ENCODE measurements around the gene PHF12.

The PHF12 gene

DNA sequence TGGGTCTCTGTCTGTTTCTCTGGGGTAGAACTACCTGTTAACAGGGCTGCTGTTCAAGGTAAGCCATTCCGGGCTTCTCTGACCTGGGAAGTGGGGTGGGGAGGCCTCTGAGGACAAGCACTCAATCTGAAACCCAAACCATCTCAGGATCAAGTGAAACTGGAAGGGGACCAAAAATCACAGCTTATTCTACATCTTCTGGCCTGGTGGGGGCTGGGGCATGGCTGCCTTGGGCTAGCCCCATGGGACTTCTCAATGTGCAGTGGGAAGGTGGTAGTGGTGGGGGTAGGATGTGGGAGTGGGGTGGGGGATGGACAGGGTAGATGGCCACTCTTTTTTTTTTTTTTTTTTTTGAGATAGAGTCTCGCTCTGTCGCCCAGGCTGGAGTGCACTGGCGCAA, 59.3 kb downstream of the PHF12 start:
- H3K4me3 ChIP-seq (ENCODE audit: low read depth, low read length): no peak overlapping the region
- TF ChIP-seq, protein P1, sequence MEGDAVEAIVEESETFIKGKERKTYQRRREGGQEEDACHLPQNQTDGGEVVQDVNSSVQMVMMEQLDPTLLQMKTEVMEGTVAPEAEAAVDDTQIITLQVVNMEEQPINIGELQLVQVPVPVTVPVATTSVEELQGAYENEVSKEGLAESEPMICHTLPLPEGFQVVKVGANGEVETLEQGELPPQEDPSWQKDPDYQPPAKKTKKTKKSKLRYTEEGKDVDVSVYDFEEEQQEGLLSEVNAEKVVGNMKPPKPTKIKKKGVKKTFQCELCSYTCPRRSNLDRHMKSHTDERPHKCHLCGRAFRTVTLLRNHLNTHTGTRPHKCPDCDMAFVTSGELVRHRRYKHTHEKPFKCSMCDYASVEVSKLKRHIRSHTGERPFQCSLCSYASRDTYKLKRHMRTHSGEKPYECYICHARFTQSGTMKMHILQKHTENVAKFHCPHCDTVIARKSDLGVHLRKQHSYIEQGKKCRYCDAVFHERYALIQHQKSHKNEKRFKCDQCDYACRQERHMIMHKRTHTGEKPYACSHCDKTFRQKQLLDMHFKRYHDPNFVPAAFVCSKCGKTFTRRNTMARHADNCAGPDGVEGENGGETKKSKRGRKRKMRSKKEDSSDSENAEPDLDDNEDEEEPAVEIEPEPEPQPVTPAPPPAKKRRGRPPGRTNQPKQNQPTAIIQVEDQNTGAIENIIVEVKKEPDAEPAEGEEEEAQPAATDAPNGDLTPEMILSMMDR (IDR thresholded peaks at IDR 0.05; ENCODE audit: insufficient read depth, low read depth, low read length, missing control alignments): no peak
- peak; percentile 89 for DNase-seq (ENCODE audit: low read depth)

DNA sequence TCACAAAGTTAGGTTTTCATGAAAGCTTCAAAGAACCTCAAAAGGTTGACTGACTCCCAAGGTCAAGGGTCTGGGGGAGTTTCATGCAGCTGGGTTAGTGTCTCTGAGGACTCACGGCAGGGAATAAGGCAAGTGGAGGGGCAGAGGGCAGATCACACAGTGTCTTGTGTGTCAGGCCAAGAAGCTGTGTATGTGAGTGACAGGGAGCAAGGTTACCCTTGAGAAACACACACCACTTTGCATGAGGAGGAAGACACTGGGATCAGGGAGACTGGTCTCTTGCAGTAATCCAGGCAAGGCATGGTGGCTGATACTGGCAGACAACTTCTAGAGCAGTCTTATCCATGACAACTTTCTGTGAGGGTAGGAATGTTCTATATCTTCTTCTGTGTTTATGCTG, 60.1 kb downstream of the PHF12 start:
- H3K4me3 ChIP-seq (ENCODE audit: low read depth, low read length): no peak overlapping the region
- TF ChIP-seq, protein P1 (IDR thresholded peaks at IDR 0.05; ENCODE audit: insufficient read depth, low read depth, low read length, missing control alignments): no peak
- no peak for DNase-seq (ENCODE audit: low read depth)

DNA sequence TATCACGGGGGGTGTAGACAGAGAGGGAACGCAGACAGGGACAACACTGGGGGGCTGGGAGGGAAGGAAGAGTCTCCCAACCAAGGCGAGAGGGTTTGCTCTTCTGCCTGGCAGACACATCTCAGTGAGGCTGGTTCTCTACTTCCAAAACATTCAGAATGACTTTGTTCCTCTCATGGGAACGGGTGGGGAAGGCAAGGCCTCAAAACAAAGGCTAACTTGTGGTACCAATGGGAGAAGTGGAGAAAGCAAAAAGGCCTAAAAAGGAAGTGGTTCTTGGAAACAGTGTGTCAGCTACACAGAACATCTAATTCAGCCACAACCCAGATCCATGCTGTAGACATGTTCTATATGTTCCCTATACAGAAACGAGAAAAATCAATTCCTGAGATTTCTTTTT, 61.3 kb downstream of the PHF12 start:
- TF ChIP-seq, protein P1 (IDR thresholded peaks at IDR 0.05; ENCODE audit: insufficient read depth, low read depth, low read length, missing control alignments): no peak
- H3K4me3 ChIP-seq (ENCODE audit: low read depth, low read length): no peak overlapping the region
- DNase-seq (ENCODE audit: low read depth): no peak

DNA sequence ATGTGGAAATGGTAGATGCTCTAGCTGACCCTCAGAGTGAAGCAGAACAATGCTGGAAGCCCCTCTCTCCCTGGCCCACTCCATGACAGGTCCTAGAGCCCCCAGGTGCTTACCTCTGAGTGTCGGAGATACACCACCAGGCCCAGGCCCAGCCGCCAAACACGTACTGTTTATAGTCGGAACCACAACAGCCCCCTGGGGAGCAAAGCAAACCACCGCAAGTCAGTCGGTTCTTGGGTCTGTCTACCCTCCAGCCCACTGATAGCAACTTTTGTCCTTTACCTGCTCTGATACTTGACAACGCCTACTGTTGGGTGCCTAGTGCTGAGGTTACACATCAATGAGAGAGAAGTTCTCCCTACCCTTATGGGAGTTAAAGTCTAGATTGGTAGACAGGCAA, 62.5 kb downstream of the PHF12 start:
- DNase-seq (ENCODE audit: low read depth): no peak
- H3K4me3 ChIP-seq (ENCODE audit: low read depth, low read length): no peak overlapping the region
- TF ChIP-seq, protein P1 (IDR thresholded peaks at IDR 0.05; ENCODE audit: insufficient read depth, low read depth, low read length, missing control alignments): no peak

DNA sequence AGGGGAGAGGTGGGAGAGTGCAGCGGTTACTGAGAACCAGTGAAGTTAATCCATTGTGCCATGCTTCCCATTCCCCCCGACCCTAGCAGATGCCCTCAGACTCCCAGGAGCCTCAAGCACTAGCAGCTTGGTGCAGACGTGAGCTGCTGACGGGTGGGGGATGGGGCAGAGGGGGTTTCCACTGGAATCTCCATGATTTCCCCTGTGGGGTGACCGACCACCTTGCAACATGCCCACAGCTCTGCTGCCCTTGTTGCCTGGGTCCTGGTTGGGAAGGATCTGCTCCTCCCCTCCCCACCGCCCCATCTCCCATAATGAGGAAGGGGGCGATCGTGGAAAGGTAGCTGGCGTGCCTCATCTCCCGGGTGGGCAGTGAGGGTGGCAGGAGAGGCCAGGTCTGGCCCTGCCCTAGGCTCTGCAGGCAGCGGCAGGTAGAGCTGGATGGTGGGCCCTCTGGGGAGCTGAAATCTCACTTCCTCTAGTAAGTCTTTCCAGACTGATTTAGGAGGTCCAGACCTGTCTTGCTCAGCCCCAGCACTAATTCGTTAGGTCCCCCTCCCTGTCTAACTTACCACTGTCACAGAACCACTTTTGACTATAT, 63.3 kb downstream of the PHF12 start:
- DNase-seq (ENCODE audit: low read depth): peak; percentile 44
- TF ChIP-seq, protein P1 (IDR thresholded peaks at IDR 0.05; ENCODE audit: insufficient read depth, low read depth, low read length, missing control alignments): no peak
- no peak overlapping the region for H3K4me3 ChIP-seq (ENCODE audit: low read depth, low read length)

DNA sequence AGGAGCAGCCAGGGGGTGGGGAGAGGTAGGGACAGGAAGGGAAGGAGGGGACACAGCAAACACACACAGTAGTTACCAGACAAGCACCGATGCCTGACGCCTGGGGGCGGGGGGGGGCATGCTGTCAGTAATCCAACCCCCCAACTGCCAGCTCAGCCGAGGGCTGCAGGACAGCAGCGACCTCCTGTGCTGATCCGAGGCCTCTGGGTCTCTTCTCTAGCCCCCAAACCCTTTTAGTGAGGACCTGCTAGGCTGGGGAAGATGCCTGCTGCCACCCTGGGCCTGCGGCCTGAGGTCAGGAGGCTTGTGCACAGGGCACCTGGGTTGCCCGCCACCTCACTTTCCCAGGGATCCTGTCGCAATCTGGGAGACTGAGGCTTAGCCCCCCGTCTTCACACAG, 65.4 kb downstream of the PHF12 start:
- no peak for DNase-seq (ENCODE audit: low read depth)
- no peak overlapping the region for H3K4me3 ChIP-seq (ENCODE audit: low read depth, low read length)
- TF ChIP-seq, protein P1 (IDR thresholded peaks at IDR 0.05; ENCODE audit: insufficient read depth, low read depth, low read length, missing control alignments): no peak

DNA sequence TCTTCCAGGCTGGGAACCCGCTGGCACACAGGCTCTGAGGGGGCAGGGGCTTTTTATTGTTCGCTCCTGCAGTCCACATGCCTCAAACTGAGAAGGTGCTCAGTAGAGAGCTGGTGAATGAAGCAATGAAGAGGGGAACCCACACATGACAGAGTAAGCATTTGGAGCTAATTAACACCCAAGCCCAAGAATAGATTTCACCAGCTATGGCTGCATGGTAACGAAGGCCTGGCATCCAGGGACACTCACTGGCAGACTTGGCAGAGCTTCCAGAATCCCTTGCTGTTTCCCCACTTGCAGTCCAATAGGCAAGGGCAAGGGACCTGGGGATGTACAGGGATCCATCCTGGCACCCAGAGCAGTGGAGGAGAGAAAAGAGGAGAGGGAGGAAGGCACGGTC, 66.0 kb downstream of the PHF12 start:
- TF ChIP-seq, protein P1 (IDR thresholded peaks at IDR 0.05; ENCODE audit: insufficient read depth, low read depth, low read length, missing control alignments): no peak
- DNase-seq (ENCODE audit: low read depth): no peak
- no peak overlapping the region for H3K4me3 ChIP-seq (ENCODE audit: low read depth, low read length)

Data from GM12865 (cell line).